Measurements from ENCODE around the gene TBCEL. TPM values are rescaled to one million over a fixed set of nuclear protein-coding genes. Genes with fewer than 3 reads are reported as not detected.
A peak's percentile ranks its signal among the peaks of the same experiment; 100 is the strongest.

TBCEL gene
- total and polyA plus RNA-seq, 4 donors: 6.7 to 41.3 (median 17.4) TPM

DNA sequence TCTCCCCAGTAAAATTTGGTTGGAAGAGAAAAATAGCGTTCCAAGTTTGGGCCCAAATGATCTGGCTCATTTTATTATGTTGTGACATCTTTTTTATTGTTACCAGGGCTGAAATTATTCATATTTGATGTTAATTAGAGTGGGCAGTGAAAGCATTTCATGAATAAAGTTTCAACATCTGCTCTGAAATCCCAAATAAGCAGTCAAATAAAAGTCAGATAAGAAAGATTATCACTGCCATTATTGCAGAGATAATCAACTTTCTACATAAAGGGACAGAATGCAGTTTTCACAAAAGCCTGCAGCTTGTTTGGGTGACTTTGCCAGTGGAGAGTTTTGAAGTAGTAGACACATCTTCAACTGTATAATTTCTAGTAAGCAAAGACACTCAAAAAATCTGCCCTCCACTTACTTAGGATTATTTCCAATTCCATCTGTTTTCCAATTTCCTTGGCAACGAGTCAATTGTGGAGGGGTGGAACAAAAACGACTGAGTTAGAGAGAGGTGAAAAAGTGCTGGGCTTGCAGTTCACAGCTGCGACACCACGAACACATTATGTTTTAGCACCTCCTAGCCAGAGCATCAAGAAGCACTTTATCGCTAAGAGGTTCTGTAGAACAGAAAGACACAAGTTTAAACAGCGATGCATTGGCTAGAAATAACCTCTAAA lies 86.1 kb downstream of the TBCEL start:
- no peaks in the 10 kb centered on the region for H3K4me1 ChIP-seq (ENCODE audit: control insufficient read depth in 4 of 4, insufficient read depth in 4 of 4, low read length in 3 of 4)
- WGBS: 70% methylated on average over 7 of the region's 7 CpGs
- H3K4me3 ChIP-seq (ENCODE audit: low read depth in 1 of 3, low read length in 3 of 3): no peak overlapping the region
- TF ChIP-seq, protein P1, sequence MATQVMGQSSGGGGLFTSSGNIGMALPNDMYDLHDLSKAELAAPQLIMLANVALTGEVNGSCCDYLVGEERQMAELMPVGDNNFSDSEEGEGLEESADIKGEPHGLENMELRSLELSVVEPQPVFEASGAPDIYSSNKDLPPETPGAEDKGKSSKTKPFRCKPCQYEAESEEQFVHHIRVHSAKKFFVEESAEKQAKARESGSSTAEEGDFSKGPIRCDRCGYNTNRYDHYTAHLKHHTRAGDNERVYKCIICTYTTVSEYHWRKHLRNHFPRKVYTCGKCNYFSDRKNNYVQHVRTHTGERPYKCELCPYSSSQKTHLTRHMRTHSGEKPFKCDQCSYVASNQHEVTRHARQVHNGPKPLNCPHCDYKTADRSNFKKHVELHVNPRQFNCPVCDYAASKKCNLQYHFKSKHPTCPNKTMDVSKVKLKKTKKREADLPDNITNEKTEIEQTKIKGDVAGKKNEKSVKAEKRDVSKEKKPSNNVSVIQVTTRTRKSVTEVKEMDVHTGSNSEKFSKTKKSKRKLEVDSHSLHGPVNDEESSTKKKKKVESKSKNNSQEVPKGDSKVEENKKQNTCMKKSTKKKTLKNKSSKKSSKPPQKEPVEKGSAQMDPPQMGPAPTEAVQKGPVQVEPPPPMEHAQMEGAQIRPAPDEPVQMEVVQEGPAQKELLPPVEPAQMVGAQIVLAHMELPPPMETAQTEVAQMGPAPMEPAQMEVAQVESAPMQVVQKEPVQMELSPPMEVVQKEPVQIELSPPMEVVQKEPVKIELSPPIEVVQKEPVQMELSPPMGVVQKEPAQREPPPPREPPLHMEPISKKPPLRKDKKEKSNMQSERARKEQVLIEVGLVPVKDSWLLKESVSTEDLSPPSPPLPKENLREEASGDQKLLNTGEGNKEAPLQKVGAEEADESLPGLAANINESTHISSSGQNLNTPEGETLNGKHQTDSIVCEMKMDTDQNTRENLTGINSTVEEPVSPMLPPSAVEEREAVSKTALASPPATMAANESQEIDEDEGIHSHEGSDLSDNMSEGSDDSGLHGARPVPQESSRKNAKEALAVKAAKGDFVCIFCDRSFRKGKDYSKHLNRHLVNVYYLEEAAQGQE (IDR thresholded peaks at IDR 0.05): no peak
- TF ChIP-seq RAD21 (IDR thresholded peaks at IDR 0.05): no peak
- no peak for TF ChIP-seq FOXA1 (IDR thresholded peaks at IDR 0.05)
- TF ChIP-seq RXRA (IDR thresholded peaks at IDR 0.05): no peak
- TF ChIP-seq SP1 (IDR thresholded peaks at IDR 0.05): no peak
- TF ChIP-seq, protein P2, sequence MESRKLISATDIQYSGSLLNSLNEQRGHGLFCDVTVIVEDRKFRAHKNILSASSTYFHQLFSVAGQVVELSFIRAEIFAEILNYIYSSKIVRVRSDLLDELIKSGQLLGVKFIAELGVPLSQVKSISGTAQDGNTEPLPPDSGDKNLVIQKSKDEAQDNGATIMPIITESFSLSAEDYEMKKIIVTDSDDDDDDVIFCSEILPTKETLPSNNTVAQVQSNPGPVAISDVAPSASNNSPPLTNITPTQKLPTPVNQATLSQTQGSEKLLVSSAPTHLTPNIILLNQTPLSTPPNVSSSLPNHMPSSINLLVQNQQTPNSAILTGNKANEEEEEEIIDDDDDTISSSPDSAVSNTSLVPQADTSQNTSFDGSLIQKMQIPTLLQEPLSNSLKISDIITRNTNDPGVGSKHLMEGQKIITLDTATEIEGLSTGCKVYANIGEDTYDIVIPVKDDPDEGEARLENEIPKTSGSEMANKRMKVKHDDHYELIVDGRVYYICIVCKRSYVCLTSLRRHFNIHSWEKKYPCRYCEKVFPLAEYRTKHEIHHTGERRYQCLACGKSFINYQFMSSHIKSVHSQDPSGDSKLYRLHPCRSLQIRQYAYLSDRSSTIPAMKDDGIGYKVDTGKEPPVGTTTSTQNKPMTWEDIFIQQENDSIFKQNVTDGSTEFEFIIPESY (IDR thresholded peaks at IDR 0.05): no peak
- TF ChIP-seq NR2F2 (IDR thresholded peaks at IDR 0.05): no peak
- no peak for TF ChIP-seq HNF4G (IDR thresholded peaks at IDR 0.05)
- no peak overlapping the region for H3K9ac ChIP-seq (ENCODE audit: low read depth in 1 of 2, low read length in 2 of 2)
- no peak for DNase-seq (ENCODE audit: low spot score)
- no peak overlapping the region for H3K27ac ChIP-seq (ENCODE audit: low read depth in 1 of 2, low read length in 2 of 2)
- H3K9me3 ChIP-seq (ENCODE audit: control insufficient read depth in 4 of 4, low read length in 3 of 4): no peaks in the 10 kb centered on the region
- H3K36me3 ChIP-seq (ENCODE audit: control insufficient read depth in 4 of 4, insufficient read depth in 3 of 4, low read depth in 1 of 4, low read length in 3 of 4): no peaks in the 10 kb centered on the region
- no peaks in the 10 kb centered on the region for H3K27me3 ChIP-seq (ENCODE audit: control insufficient read depth in 4 of 4, insufficient read depth in 4 of 4, low read length in 3 of 4)

DNA sequence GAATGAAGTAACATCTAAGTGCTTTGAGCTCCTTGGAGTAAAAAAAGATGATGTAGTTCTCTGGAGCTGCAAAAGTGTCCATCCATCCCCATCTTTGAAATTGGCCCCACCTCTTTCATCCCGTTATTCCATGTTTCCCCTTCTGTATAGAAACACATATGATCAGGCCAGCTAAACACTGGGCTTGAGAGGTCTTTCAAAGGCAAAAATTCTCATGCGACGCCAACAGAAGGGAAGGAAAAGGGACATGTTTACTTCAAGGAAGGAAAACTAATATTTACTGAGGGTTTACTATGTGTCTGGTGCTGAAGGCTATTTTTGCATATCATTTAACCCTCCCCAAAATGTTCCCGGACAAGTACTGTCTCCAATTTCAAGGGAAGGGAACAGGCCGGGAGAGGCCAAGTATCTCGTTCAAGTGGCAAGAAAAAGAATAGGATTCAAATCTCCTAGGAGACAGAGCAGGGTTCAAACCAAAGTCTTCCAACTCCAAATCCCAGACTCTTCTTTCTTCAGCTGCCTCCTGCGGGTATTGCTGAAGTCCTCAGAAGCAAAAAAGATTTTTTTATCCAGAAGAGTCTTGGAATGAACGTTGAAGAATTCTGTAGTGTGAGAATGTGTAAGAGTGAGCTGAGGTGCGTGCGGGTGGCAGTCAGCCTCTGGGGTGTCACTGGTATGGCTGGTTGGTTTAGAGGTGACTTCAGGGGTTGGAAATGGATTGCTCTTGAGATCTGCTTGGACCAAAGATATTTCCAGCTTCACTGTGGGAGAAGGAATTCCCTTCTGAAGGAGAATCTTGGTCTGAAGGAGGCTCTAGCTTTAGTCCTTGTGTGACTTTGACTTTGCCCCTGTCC lies 87.2 kb downstream of the TBCEL start:
- Histone ChIP-seq H3K4me1 (ENCODE audit: control insufficient read depth in 4 of 4, insufficient read depth in 4 of 4, low read length in 3 of 4) (no peaks in the 10 kb centered on the region), H3K27me3 (ENCODE audit: control insufficient read depth in 4 of 4, insufficient read depth in 4 of 4, low read length in 3 of 4) (no peaks in the 10 kb centered on the region), H3K9me3 (ENCODE audit: control insufficient read depth in 4 of 4, low read length in 3 of 4) (no peaks in the 10 kb centered on the region), H3K36me3 (ENCODE audit: control insufficient read depth in 4 of 4, insufficient read depth in 3 of 4, low read depth in 1 of 4, low read length in 3 of 4) (no peaks in the 10 kb centered on the region), H3K9ac (ENCODE audit: low read depth in 1 of 2, low read length in 2 of 2) (no peak overlapping the region), H3K27ac (ENCODE audit: low read depth in 1 of 2, low read length in 2 of 2) (no peak overlapping the region), H3K4me3 (ENCODE audit: low read depth in 1 of 3, low read length in 3 of 3) (no peak overlapping the region)
- no peak for DNase-seq (ENCODE audit: low spot score)
- TF ChIP-seq RXRA (IDR thresholded peaks at IDR 0.05): no peak
- peak; percentile 15 for TF ChIP-seq SP1 (IDR thresholded peaks at IDR 0.05)
- TF ChIP-seq, protein P3, sequence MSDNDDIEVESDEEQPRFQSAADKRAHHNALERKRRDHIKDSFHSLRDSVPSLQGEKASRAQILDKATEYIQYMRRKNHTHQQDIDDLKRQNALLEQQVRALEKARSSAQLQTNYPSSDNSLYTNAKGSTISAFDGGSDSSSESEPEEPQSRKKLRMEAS (IDR thresholded peaks at IDR 0.05): no peak
- no peak for TF ChIP-seq FOXA2 (IDR thresholded peaks at IDR 0.05)
- TF ChIP-seq, protein P4, sequence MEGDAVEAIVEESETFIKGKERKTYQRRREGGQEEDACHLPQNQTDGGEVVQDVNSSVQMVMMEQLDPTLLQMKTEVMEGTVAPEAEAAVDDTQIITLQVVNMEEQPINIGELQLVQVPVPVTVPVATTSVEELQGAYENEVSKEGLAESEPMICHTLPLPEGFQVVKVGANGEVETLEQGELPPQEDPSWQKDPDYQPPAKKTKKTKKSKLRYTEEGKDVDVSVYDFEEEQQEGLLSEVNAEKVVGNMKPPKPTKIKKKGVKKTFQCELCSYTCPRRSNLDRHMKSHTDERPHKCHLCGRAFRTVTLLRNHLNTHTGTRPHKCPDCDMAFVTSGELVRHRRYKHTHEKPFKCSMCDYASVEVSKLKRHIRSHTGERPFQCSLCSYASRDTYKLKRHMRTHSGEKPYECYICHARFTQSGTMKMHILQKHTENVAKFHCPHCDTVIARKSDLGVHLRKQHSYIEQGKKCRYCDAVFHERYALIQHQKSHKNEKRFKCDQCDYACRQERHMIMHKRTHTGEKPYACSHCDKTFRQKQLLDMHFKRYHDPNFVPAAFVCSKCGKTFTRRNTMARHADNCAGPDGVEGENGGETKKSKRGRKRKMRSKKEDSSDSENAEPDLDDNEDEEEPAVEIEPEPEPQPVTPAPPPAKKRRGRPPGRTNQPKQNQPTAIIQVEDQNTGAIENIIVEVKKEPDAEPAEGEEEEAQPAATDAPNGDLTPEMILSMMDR (IDR thresholded peaks at IDR 0.05; ENCODE audit: low read depth, low read length, missing input control): no peak
- TF ChIP-seq, protein P1 (IDR thresholded peaks at IDR 0.05): no peak
- WGBS: 89% methylated on average over 10 of the region's 10 CpGs

Data from liver (tissue), 9 donors.